ENCODE results near the gene ITPK1.

The ITPK1 gene

DNA sequence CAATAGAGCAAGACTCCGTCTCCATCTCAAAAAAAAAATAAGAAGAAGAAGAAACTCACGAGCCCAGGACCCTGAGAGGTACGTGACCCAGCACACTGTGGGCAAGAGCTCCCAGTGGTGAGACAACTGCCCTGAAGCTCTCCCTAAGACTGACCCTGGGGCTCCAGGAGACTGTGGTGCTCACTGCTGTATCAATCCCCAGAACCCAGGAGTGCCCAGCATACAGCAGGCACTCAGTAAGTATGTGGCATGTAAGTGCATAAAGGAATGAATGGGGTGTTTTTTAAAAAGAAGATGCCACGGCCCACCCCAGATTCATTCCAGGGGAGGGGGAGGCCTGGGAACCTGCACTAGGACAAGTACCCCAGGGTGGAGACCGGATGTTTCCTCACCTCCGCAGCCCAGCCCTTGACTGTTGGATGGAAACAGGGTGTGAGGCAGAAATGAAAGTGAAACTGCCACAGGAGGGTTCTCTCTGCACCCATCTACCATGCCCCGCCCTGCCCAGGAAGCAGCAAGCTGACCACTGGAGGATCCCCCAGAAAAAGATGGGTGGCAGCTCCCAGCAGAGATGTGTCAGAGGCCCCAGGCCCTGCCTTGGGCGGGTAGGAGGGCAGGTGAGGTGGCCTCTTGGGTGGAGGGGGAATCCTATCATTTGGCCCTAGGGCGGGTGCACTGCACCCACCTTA lies 12.2 kb downstream of the ITPK1 start:
- peak; percentile 76 for DNase-seq

DNA sequence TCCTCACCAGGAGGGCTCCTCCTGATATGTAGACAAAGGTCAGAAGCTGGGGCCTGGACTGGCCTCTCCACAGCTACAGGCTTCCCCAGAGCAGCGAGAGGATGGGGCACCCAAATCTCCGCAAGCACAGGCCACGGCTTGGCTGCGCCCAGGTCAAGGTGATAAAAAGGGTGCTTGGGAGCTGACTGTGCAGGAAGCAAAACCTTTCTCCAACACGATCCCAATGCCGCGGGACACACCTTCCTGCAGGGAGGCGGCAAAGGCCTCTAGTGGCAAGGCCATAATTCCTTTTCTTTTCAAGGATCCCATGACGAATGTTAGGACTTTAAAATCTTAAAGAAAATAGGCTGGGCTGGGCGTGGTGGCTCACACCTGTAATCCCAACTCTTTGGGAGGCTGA lies 13.6 kb downstream of the ITPK1 start:
- no peak for DNase-seq

DNA sequence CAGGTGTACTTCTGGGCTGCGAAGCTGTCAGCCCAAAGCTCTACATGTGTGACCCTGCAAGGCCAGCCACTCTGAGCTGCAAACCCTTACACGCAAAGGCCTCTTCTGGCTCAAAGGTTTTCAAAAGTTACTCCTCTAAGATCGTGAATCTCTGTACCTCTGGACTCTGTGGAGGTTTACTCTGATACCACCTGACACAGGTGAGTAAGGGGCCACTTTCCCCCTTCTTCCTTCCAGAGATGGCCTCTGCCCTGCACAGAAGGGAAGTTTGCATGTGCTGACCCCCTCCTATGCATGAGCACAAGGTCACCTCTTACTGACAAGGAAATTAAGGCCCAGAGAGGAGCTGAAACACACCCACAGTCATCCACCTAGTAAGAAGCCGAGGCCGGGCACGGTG lies 14.5 kb downstream of the ITPK1 start:
- DNase-seq = no peak

DNA sequence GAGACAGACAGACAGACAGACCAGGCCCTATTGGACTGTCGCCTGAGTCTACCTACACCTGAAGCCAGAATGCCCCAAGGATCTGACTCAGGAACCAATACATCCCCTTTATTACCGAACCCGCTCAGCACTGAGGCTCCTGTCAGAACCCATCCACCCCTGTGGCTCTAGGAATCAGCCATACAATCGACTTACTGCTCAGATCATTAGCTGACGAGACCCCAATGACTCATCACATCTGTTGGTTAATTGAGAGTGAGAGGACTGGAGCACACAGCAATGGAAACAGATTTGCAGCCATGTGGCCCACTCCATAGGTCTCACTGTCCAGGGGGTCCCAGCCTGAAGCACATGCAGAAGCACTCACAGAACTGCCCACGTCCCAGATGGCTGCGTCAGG lies 15.2 kb downstream of the ITPK1 start:
- DNase-seq = no peak

DNA sequence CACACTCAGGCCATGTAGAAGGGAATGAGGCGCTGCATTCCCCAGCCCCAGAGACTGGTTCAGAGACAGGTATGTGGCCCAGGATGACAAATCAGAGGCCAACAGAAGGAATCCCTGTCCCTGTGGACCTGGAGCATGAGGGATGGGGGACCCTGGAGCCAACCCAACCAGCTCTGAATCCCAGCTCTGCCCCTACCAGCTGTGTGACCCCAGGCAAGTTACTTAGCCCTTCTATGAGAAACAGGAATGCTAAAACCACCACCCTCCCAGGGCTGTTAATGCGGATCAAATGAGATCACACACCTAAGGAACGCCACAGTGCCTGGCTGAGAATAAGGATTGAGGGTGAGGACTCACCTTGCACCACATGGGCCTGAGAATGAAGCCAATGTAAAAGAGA lies 15.6 kb downstream of the ITPK1 start:
- no peak for DNase-seq

DNA sequence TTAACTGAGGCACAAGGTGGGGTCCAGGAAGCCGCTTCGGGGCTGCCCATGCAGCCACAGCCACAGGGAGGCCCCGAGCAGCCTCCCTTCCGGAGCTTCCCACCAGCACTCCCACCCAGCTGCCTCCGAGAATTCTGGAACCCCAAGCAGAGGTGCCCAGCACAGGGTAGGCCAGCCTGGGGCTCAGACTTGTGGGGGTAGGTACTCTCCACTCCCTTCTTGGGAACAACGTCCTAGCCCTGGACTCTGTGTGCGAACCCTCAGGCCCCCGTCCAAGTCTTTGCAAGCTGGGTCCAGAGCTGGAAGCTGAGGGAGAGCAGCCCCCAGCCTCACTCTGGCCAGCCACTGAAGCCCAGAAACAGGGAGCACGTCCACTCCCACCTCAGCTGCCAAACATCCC lies 16.1 kb downstream of the ITPK1 start:
- no peak for DNase-seq

DNA sequence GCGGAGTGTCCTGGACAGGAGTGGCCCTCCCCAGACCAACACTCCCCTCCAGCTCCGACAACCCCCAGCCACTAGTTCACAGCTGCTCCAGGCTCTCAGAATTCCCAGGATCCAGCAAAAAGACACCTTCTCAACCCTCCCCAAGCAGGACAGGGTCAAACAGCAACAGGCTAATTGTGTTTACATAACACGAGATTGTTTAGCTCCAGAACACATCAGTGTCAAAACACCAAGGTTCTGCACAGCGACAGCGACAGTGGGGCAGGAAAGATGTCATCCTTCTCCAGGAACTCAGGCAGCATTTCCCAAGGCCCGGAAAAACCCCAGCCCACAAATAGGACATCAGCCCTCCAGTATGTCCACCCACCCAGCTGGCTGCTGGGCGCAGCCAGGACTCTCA lies 16.5 kb downstream of the ITPK1 start:
- DNase-seq = no peak

DNA sequence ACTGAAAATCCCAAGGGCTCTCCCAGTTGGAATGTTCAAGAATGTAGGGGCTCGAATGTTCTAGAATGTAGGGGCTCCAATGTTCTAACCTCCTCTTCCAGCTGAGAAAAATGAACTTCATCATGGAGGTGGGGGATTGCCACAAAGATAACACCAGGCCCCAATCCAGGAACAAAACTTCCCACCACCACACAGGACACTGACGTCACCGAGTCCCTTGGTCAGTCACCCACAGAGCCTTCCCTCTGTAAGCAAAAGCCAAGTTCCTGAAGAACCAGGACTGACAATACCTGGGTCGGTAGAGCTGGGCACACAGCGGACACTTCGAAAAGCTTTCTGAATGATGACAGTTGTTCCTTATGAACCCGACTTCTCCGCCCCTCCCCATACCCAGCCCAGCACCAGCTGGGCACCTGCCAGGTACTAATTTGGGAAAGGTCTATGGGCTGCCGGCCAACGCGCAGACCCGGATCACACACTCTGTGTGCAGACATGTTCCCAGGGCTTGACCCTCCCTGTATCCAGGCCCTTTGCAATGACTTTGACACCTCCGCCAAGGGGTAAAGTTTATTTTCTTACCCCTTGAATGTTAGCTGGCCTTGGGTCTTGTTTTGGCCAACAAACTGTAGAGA lies 18.9 kb downstream of the ITPK1 start:
- DNase-seq = no peak

DNA sequence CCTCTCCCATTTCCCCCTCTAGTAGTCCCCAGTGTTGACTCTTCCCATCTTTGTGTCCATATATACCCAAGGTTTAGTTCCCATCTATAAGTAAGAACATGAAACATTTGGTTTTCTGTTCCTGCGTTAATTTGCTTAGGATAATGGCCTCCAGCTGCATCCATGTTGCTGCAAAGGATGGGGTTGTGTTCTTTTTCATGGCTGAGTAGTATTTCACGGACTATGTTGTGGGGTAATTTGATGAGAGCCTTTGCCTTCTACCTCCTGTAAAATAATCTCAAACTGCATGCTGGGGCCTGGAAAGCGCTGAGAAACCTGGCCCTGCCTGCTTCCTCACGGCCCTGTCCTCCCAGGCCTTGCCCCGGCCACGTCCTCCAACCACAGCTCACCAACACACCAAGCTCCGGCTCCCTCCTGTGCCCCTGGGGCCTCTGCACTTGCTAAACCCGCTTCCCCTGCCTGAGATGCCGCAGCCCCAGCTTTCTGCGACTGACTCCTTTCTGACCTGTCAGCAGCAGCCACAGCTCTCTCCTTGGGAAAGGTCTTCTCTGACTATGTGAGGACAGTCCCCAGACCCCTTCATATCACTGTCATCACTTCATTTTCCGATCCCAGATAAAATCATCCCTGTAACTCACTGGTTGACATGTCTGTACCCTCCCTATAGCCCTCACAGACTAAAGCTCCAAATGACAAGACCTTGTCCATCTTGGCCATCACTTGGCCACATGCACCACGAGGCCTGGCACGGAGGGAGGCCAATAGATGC lies 19.8 kb downstream of the ITPK1 start:
- DNase-seq = no peak

DNA sequence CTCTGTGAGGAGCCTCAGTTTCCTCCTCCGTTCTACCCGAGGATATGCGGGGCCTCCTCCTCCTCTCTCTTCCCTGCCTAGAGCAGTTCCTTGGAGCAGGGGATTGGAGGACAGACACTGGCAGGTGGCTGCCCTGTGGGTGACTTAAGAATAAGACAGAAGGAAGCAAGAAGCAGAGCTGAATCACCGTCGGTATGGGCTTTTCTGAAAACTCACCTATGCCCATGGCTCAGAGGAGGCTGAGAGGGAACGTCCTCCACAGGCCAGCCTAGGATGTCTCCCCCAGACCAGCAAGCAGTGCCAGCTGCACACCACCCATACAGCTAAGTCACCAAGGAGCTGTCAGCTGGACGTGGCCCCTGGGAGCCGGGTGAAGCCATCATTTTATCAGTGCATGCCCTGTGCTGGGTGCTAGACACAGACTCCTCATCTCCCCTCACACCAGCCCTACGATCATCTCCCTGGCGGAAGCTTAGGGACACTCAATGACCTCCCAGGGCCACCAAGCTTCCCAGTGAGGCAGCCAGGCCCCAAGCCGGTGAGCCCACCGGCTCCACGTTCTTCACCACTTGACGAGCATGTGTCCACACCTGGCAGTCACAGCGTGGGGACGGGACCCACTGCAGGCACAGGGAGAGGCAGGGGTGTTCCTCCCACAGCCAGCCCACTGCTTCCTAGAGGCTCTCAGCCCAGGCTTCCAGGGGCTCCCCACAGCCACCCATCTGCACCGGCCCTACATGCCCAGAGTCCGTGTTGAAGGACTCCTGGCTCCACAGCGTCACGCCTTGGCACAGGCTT lies 21.4 kb downstream of the ITPK1 start:
- DNase-seq = no peak

DNA sequence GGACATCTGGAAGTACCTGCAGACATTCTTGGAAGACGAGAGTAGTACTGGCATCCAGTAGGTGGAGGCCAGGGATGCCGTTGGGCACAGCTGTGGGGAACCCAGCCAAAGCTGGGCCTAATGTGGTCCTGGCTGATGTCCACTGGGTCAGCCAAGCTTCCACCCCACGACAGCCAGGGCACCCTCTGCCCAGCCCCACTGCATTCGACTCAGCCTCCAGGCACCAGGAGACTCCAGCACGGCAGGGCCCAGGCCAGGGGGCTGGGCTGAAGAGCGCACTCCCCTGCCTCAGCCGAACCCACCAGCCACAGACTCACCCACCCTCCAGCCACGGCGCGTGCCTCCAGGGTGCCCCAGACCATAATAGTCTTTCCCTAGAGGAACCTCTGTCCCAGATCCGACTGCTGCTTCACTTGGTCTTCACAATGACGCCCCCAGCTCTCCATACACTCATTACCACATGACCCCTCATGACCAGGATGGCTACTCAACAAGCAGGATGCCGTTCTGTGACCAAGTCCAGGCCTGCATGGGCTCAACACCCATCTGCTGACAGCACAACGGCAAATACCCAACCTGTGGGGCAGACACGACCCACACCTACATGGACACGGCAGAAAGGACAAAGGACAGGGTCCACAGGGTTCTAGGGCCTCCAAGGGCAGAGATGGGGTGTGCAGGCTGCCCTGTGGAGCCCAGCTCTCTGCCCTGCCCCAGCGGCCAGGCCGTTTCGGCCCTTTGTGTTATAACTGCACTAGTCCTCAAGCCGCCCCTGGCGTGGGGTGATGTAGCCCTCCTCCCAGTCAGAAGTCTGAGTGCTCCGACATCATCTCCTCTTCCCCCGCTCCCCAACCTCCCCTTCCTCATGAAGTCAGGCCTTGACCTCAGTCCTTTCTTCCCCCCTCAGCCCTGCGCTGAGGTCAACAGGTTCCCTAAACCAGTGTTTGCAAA lies 22.8 kb downstream of the ITPK1 start:
- no peak for DNase-seq

DNA sequence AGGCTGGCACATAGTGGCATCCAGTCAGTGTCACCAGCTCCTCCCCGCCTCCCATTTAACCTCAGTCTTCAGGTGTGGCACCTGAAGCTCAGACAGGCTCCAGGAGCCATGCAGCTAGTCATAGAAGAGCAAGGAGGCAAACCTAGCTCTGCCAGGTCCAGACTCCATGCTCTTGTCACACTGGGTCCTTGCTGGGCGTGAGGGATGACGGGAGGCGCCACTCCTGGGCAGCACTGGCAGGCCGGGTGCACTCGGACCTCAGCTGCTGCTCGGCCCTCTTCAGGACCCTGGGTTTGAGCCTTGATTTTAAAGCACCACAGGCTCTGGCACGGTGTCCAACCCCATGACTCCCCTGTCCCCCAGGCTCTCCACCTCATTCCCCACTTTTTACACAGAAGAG lies 24.1 kb downstream of the ITPK1 start:
- DNase-seq = no peak

DNA sequence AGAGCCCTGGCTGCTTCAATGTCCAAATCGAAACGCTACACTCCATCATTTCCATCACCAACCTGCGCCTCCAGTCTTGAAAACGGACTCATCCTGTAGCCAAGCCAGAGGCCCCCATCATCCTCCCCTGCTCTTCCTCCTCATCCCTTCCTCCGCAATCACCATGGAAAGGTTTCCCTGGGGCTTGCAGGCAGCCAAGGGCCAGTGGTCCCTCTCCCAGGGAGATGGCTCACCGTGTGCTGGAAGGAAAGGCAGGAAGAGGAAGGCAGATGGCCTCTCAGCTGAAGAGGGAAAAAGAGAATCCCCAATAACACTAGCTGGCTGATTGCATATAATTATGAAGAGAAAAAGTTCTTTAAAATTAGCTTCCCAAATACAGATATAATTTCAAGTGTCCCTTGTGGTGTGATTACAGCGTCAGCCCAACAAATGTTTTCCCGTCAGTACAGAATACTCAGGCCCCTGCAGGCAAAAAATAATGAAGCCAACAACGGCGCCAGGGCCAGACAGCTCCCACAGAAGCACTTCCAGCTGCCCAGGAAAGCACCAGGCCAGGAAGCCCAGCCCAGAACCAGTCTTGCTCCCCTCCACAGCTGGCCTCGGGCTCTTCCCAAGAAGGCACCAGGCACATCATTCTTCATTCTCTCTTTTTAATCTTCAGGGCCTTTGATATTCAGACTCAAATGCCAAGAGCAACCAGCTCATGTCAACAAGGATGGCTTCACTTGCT lies 24.7 kb downstream of the ITPK1 start:
- no peak for DNase-seq

DNA sequence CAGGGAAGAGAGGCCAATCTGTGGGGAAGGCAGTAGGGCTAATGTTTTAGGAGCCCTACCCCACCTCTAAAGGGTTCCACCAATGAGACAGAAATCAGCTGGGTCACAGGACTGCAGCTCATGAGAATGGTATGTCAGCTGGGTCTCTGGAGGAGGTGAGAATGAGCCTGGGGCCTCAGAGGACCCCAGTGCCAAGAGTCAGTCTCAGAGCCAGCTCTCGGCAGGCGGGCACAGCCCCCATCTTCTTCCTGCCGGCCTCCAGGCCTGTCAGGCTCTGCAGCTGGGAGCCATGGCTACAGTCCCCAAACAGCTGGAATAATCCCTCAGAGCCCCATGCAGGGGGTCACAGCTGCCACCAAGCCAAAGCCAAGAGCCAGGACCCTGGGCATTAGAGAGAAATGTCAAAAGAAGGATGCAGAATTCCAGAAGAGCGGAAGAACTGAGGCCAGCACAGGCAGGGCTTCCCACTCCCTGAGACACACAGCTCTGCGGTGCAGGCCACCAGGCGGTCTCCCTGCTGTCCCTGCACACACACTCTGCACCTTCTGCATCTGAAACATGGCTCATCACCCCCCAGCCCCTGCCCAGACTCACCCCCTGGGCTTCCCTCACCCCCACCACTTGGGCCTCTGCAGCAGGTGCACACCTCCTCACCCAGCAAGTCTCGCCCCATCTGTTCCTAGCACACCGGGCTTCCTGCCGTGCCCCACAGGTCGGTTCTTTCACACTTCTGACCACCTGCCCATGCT lies 26.0 kb downstream of the ITPK1 start:
- no peak for DNase-seq

DNA sequence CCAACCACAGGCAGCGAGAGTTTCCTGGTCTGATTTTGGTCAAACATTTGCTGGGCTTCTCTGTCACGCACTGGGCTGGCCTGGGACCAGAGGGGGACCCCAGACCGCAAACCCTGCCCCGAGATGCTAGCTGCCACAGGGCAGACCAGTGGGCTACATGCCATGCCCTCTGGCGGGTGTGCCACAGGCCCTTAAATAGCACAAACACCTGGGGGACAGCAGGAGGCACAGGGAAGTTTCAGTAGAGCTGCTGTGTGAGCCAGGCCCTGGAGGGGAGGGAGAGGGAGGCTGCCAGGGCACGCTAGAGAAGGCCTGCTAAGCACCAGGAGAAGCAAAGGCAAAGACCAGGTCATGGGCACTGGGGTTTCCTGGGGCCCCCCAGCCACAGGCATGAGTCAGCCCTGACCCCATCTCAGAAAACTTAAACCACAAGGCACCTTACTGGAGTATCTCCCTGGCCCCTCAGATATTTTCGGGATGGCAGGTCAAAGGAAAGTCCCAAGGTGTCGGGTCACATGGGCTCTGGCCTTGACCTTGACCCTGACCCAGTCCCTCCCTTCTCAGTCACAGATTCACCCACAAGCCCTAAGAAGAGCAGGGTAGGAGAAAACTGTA lies 29.2 kb downstream of the ITPK1 start:
- peak; percentile 47 for DNase-seq

DNA sequence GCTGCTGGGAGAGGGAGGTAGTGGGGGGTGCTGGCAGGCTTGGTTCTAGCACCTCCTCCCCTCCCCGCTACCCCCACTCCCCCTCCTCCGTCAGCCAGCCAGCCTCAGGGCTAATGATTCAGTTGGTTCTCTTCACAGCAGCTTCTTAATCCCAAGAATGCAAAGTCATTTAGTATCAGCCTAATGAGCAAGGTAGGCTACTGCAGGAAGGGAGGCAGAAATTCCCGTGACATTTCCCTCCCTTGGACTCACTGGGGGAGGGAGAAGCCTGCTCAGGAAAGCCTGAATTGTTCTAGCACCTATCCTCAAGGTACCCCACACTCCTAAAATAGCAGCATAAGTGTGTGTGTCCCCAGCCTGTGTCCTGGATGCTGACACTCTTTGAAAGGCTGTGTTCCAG lies 29.8 kb downstream of the ITPK1 start:
- no peak for DNase-seq

DNA sequence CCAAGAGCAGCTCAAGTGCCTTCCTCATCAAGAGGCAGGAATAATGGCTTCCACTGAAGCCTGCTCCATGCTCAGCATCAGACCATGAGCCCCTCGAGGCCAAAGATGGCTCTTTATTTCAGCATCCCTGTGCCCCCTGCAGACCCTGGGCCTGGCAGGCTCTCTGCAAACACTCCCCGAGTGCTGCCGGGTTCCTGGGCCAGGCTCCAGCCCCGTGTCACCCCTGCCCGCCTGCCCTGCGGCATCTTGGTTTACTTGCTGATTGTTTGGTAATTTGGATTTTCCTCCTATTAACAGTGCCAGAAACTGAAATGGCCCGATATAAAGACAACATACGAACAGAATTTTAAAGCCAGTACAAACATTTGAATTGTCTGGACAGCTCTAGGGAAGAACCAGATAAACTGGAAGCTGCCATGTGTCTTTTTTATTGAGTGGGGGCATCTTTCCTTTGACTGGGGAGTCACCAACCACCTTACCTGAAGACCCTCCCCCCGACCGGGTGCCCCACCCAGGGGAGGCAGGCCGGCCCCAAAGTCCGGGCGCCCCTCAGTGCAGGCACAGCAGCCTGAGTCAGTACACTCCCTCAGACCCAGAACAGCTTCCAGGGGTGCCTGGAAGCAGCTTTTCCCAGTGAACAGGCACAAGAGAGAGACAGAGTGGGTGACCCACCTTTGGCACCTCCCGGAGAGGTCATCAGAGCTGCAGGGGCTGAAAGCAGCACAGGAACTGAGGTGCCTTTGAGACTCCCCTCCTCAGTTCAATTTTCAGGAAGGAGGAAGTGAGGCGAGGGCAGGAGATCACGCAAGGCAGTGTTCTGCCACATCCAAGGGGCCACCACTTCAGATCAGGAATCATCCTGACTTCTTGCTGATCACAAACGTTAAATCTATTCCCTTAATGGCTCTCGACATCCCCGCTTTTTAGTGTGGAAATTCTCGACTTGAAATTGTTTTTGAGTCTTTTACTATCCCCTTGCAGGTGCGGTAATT lies 30.6 kb downstream of the ITPK1 start:
- no peak for DNase-seq

DNA sequence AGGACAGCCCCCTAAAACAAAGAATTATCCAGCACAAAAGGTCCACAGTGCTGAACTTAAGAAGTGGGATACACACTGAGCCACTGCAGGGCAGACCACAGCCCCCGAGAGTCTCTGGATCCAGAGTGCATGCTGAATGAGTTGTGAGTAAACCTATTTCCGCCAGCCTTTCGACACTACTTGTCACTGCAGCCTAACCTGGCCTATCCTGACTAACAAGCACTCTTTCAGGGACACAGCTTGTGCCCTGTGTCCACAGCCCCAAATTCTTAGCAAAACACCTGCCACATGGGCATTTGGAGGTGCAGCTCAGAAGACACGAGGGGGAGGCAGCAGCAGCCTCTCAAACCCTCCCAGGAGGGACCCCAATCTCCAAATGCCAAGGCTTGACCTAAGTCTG lies 31.3 kb downstream of the ITPK1 start:
- DNase-seq = no peak

DNA sequence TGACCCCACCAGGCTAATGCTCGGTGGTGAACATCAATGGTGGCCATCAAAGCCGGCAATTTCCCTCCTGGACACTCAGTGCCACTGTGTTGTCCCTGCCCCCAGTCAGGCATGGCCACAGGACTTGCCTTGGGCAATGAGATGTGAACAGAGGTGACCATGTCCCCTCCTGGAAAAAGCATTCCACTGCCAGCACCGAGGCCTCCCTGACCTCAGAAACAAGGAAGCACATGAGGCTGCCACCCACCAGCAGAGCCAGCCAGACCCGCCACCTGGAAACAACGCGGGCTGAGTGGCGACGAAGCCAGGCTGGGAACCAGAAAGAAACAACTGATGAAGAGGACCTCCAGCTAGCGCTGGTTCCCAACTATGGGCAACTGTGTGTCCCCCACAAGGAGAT lies 31.8 kb downstream of the ITPK1 start:
- DNase-seq = no peak

Measured in stimulated activated CD8-positive, alpha-beta memory T cell treated with anti-CD3 and anti-CD28 coated beads, Interleukin-4, amount 100 ng/mL, for 48 hours (primary cell).